ENCODE results near the gene ECSCR.
"Not testable (repeated sequence)": the region's sequence is repeated elsewhere in the genome, so short reads cannot be mapped to it uniquely, and the experiment has no call there.

ECSCR gene

GRCh38 chr5:139446956-139447779 lies 15.4 kb downstream of the ECSCR start:
- DNase-seq (ENCODE audit: low read depth), result no peak

GRCh38 chr5:139445325-139446170 lies 17.0 kb downstream of the ECSCR start:
- DNase-seq (ENCODE audit: low read depth), result no peak

- DNase-seq (ENCODE audit: low read depth), result no peak
These were observed 18.6 kb downstream of the ECSCR start for GRCh38 chr5:139443831-139444453.

- DNase-seq (ENCODE audit: low read depth), result not testable (repeated sequence)
These were observed 22.1 kb downstream of the ECSCR start for GRCh38 chr5:139440416-139440815.

- DNase-seq (ENCODE audit: low read depth), result peak; percentile 85
These were observed 23.3 kb downstream of the ECSCR start, which contains the start of gene DNAJC18 for GRCh38 chr5:139439013-139439903. TSS of gene DNAJC18 (minus strand) at chr5:139439525. CDS start at chr5:139439445, 80 bp downstream.

GRCh38 chr5:139438707-139439012 lies 23.9 kb downstream of the ECSCR start:
- DNase-seq (ENCODE audit: low read depth), result no peak

GRCh38 chr5:139435676-139436075 lies 26.9 kb downstream of the ECSCR start:
- no peak for DNase-seq (ENCODE audit: low read depth)

GRCh38 chr5:139431706-139432105 lies 30.8 kb downstream of the ECSCR start:
- no peak for DNase-seq (ENCODE audit: low read depth)

- no peak for DNase-seq (ENCODE audit: low read depth)
These were observed 32.5 kb downstream of the ECSCR start for GRCh38 chr5:139430015-139430414.

GRCh38 chr5:139426203-139426885 lies 36.2 kb downstream of the ECSCR start:
- DNase-seq (ENCODE audit: low read depth), result no peak

GRCh38 chr5:139425497-139425896 lies 37.0 kb downstream of the ECSCR start:
- no peak for DNase-seq (ENCODE audit: low read depth)

- peak; percentile 43 for DNase-seq (ENCODE audit: low read depth)
These were observed 40.1 kb downstream of the ECSCR start for GRCh38 chr5:139422307-139422893.

- no peak for DNase-seq (ENCODE audit: low read depth)
These were observed 43.0 kb downstream of the ECSCR start for GRCh38 chr5:139419226-139420192.

- no peak for DNase-seq (ENCODE audit: low read depth)
These were observed 43.8 kb downstream of the ECSCR start for GRCh38 chr5:139418793-139419192.

GRCh38 chr5:139417214-139417613 lies 45.3 kb downstream of the ECSCR start:
- no peak for DNase-seq (ENCODE audit: low read depth)

- no peak for DNase-seq (ENCODE audit: low read depth)
These were observed 45.9 kb downstream of the ECSCR start for GRCh38 chr5:139416651-139417050.

- DNase-seq (ENCODE audit: low read depth), result no peak
These were observed 46.7 kb downstream of the ECSCR start for GRCh38 chr5:139415869-139416268.

- no peak for DNase-seq (ENCODE audit: low read depth)
These were observed 47.2 kb downstream of the ECSCR start for GRCh38 chr5:139415221-139415861.

- no peak for DNase-seq (ENCODE audit: low read depth)
These were observed 47.9 kb downstream of the ECSCR start for GRCh38 chr5:139414581-139415130.

Measured in stimulated activated CD4-positive, alpha-beta T cell treated with anti-CD3 and anti-CD28 coated beads, Interleukin-2, amount 100 ng/mL, for 4 hours (primary cell).